ENCODE data around the gene HFE. TPM values are rescaled to one million over a fixed set of nuclear protein-coding genes. Genes with fewer than 3 reads are reported as not detected.

The HFE gene
- total RNA-seq, 1 donor, result 15.5 TPM

DNA sequence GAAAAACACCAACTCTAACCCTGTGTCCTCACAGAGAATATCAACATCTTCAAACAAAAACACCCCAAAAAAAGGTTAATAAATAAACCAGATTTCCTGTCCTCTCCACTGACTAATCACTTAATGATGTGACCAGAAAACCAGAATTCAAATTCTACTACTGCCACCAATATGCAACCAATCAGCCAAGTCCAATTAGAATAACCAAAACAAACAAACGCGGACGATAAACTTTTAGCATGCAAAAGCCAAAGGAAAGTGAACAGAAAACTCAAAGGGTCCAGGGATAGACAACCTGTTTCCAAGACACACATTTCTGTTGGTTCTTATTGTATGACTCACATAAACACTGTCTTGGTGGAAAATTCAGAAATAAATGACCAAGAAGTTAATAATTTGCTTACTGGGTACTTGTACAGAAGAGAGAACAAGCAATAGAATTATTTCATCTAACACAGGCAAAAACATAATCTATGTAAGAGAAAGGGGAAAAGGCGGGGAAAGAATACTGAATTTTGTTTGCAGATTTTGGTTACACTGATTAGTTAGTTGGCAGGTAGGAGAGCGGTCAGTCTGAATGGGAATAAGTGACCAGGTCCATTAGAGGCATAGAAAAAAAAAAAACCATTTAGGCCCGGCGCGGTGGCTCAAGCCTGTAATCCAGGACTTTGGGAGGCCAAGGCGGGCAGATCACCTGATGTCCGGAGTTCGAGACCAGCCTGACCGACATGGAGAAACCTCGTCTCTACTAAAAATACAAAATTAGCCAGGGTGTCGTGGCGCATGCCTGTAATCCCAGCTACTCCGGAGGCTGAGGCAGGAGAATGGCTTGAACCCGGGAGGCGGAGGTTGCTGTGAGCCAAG, 34.1 kb downstream of the HFE start:
- DNase-seq (ENCODE audit: low read depth), result peak; percentile 25
- H3K4me3 ChIP-seq (ENCODE audit: low read depth, low read length), result no peak overlapping the region
- TF ChIP-seq, protein P1, sequence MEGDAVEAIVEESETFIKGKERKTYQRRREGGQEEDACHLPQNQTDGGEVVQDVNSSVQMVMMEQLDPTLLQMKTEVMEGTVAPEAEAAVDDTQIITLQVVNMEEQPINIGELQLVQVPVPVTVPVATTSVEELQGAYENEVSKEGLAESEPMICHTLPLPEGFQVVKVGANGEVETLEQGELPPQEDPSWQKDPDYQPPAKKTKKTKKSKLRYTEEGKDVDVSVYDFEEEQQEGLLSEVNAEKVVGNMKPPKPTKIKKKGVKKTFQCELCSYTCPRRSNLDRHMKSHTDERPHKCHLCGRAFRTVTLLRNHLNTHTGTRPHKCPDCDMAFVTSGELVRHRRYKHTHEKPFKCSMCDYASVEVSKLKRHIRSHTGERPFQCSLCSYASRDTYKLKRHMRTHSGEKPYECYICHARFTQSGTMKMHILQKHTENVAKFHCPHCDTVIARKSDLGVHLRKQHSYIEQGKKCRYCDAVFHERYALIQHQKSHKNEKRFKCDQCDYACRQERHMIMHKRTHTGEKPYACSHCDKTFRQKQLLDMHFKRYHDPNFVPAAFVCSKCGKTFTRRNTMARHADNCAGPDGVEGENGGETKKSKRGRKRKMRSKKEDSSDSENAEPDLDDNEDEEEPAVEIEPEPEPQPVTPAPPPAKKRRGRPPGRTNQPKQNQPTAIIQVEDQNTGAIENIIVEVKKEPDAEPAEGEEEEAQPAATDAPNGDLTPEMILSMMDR (IDR thresholded peaks at IDR 0.05; ENCODE audit: insufficient read depth, low read depth, low read length), result no peak

DNA sequence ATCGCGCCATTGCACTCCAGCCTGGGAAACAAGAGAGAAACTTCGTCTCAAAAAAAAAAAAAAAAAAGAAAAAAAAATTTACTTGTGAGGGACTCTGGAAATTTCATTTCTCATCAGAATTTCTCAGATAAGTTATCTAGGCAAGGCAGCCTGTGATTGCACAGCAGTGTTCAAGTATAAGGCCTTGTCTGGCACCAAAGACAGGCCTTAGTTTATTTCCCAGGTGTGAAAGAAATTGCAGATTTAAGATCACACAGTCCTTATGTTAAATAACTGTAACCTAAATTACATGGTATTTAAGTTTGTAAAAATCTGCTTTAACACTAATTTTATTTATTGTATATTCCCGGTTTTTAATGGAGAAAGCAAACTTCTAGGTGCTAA, 34.8 kb downstream of the HFE start:
- TF ChIP-seq, protein P1 (IDR thresholded peaks at IDR 0.05; ENCODE audit: insufficient read depth, low read depth, low read length), result no peak
- no peak for DNase-seq (ENCODE audit: low read depth)
- peak overlapping the region; percentile 71 for H3K4me3 ChIP-seq (ENCODE audit: low read depth, low read length)

DNA sequence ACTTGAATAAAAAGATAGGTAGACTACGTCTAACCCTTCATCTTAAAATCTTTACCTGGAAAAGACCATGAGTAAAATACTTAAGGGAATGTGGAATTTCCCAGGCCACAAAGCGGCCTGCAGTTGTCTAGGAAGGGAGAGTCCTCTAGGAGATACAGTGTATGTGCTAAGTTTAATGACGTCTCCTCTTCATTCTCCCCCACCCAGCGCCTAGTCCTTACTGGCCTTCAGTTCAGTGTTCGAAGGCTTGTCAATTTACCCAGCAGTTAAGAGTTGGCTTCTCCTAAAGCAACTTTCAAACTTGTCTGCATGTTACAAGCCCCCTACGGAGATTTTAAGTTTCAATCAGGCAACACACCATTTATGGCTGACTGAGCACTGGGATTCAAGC, 35.2 kb downstream of the HFE start:
- H3K4me3 ChIP-seq (ENCODE audit: low read depth, low read length), result peak overlapping the region; percentile 71
- TF ChIP-seq, protein P1 (IDR thresholded peaks at IDR 0.05; ENCODE audit: insufficient read depth, low read depth, low read length), result no peak
- no peak for DNase-seq (ENCODE audit: low read depth)

DNA sequence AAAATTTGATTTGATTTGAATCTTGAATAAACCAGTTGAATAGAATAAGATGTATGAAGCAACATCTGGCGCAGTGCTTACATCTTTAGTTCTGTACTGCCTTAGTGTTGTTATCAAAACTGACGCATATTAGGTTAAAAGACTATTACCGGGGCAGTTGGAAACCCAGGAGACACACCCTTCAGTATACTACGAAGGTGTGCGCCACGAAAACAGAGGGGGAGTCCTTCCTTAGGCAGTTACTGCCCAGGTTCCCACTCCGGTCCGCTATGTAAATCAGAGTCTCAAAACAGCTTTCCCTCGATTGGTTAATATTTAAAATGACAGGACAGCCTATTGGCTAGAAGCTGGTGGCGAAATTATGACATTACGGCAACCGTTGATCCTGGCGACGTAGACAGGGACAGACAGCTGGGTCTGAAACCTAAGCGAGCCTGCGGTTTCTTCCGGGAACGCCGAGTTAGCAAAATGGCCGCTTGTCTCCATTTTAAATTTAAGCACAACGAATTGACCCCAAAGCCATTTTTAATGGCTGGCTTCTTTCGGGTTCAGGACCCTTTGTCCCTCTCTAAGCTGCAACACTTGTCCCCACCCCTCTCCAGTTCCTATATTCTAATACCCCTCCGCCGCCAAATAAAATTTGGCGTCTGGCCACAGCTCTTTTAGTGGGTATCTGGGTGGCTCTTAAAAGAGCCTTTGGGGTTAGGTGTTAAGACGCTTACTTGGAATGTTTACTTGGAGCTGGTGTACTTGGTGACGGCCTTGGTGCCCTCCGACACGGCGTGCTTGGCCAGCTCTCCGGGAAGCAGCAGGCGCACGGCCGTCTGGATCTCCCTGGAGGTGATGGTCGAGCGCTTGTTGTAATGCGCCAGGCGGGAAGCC, 35.8 kb downstream of the HFE start:
- peak overlapping the region; percentile 71 for H3K4me3 ChIP-seq (ENCODE audit: low read depth, low read length)
- peak; percentile 99 for DNase-seq (ENCODE audit: low read depth)
- TF ChIP-seq, protein P1 (IDR thresholded peaks at IDR 0.05; ENCODE audit: insufficient read depth, low read depth, low read length), result no peak

DNA sequence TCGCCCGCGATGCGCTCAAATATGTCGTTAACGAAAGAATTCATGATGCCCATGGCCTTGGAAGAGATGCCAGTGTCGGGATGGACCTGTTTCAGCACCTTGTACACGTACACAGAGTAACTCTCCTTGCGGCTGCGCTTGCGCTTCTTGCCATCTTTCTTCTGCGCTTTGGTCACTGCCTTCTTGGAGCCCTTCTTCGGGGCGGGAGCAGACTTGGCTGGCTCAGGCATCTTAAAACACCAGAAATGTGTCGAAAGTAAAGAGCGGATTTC, 36.4 kb downstream of the HFE start:
- DNase-seq (ENCODE audit: low read depth), result no peak
- TF ChIP-seq, protein P1 (IDR thresholded peaks at IDR 0.05; ENCODE audit: insufficient read depth, low read depth, low read length), result no peak
- peak overlapping the region; percentile 71 for H3K4me3 ChIP-seq (ENCODE audit: low read depth, low read length)

DNA sequence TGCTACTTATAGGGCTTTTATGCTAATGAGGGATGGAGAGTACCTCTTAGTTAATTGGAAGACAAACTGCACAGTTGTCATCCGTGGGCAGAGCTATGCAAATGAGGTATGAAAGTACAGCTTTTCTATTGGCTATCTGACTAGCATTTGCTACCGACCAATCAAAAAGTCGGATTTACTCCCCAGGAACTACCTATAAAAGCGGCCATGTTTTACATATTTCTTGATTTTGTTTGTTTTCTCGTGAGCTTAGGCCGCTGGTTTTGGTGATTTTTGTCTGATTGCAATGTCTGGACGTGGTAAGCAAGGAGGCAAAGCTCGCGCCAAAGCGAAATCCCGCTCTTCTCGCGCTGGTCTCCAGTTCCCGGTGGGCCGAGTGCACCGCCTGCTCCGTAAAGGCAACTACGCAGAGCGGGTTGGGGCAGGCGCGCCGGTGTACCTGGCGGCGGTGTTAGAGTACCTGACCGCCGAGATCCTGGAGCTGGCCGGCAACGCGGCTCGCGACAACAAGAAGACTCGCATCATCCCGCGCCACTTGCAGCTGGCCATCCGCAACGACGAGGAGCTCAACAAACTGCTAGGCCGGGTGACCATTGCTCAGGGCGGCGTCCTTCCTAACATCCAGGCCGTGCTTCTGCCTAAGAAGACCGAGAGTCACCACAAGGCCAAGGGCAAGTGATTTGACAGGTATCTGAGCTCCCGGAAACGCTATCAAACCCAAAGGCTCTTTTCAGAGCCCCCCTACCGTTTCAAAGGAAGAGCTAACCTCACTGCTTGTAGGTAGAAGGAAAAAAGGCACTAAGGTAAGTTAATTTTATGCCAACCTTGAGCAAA, 36.9 kb downstream of the HFE start:
- DNase-seq (ENCODE audit: low read depth), result peak; percentile 100
- H3K4me3 ChIP-seq (ENCODE audit: low read depth, low read length), result peak overlapping the region; percentile 91
- TF ChIP-seq, protein P1 (IDR thresholded peaks at IDR 0.05; ENCODE audit: insufficient read depth, low read depth, low read length), result no peak
